ACC112 (cell line): ENCODE data around the gene CD109.
A peak's percentile ranks its signal among the peaks of the same experiment; 100 is the strongest.

ENCODE experiments used
- H2AFZ ChIP-seq: fragments of 200-600 bp; sonication (generic); one replicate; pipeline ENCODE4 v1.6.0; 2017; ENCODE audit warnings: antibody characterized with exemption, low read length; ENCODE audit not compliant: unreplicated experiment
- H3K27ac ChIP-seq: fragments of 200-600 bp; sonication (generic); 2 replicates; pipeline ENCODE4 v1.5.1; 2014; ENCODE audit warnings: low read depth, mild to moderate bottlenecking, antibody characterized with exemption, low read length, moderate library complexity
- H3K27me3 ChIP-seq: fragments of 200-600 bp; sonication (generic); 2 replicates; pipeline ENCODE4 v1.6.1; 2014; ENCODE audit warnings: mild to moderate bottlenecking, antibody characterized with exemption, low read length, moderate library complexity, mixed read lengths; ENCODE audit not compliant: insufficient read depth
- H3K36me3 ChIP-seq: fragments of 200-600 bp; sonication (generic); 2 replicates; pipeline ENCODE4 v1.6.1; 2016; ENCODE audit warnings: mild to moderate bottlenecking, antibody characterized with exemption, low read length, moderate library complexity, mixed read lengths; ENCODE audit not compliant: insufficient read depth
- H3K4me1 ChIP-seq: fragments of 200-600 bp; sonication (generic); one replicate; pipeline ENCODE4 v1.6.1; 2016; ENCODE audit warnings: low read length, mixed read lengths; ENCODE audit not compliant: insufficient read depth, unreplicated experiment, control insufficient read depth
- H3K4me3 ChIP-seq: fragments of 200-600 bp; sonication (generic); 2 replicates; pipeline ENCODE4 v1.5.1; 2014; ENCODE audit warnings: mild to moderate bottlenecking, low read depth, low read length
- H3K79me2 ChIP-seq: fragments of 200-600 bp; sonication (generic); one replicate; pipeline ENCODE4 v1.6.0; 2016; ENCODE audit warnings: low read length; ENCODE audit not compliant: control insufficient read depth, unreplicated experiment, insufficient read depth

The CD109 gene

DNA sequence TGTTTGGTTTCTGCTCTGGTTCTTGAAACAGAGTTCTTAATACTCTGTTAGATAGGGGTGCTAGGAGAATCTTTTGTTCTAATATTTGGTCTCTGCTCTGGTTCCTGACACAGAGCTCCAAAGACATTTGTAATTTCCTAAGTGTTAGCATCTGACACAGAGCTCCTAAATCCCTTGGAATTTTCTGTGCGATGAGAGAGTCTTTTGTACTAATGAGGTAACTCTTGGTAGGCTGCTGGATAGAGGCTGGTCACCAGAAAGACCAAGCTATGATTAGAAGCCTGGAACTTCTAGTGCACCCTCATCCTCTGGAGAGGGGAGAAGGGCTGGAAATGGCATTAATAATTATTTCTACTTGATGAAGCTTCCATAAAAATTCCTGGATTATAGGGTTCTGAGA lies 7.7 kb upstream of the CD109 start:
- no peaks in the 10 kb centered on the region for H3K27me3 ChIP-seq
- H3K27ac ChIP-seq = no peak overlapping the region
- no peaks in the 10 kb centered on the region for H3K36me3 ChIP-seq
- no peak overlapping the region for H3K4me3 ChIP-seq
- H3K79me2 ChIP-seq = no peaks in the 10 kb centered on the region
- H2AFZ ChIP-seq = no peak overlapping the region
- H3K4me1 ChIP-seq = peaks cover 9% of the 10 kb centered on the region

DNA sequence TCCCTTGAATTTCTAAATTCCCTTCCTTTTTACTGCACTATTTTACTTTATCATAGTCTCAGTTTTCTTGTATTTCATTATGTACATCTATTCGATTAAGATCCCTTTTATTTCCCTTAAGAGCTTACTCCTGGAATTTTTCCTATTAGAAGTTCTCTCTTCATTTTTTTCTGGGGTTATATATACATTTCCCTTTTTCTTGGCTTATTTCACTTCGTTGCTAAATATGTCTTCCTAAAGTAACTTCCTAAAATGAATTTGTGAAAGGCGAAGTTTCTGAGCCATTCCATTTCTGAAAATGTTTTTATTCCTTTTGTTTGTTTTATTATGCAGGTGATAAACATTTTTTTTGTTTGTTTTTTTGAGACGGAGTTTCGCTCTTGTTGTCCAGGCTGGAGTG lies 5.9 kb upstream of the CD109 start:
- Histone ChIP-seq H3K4me1 (peaks cover 16% of the 10 kb centered on the region), H3K27ac (no peak overlapping the region), H2AFZ (no peak overlapping the region), H3K36me3 (no peaks in the 10 kb centered on the region), H3K27me3 (no peaks in the 10 kb centered on the region), H3K79me2 (no peaks in the 10 kb centered on the region), H3K4me3 (no peak overlapping the region)

DNA sequence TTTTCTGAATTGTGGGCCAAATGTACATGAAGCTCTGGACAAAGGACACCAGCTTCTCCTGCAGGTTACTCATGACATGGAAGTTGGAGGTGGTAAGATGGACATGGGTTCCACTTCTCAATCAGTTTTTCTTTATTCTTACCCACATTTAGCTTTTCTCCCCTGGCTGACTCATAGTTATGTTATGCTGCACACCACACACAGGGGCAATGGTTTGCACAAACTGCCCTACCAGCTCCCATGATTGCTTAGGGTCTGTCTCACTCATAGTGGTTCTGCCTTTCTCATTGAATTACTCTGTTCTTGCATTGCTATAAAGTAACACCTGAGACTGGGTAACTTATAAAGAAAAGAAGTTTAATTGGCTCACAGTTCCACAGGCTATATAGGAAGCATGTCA lies 4.5 kb upstream of the CD109 start:
- no peak overlapping the region for H3K27ac ChIP-seq
- no peaks in the 10 kb centered on the region for H3K27me3 ChIP-seq
- peaks cover 19% of the 10 kb centered on the region for H3K4me1 ChIP-seq
- no peak overlapping the region for H3K4me3 ChIP-seq
- H2AFZ ChIP-seq = no peak overlapping the region
- H3K36me3 ChIP-seq = no peaks in the 10 kb centered on the region
- peaks cover under 1% of the 10 kb centered on the region for H3K79me2 ChIP-seq

DNA sequence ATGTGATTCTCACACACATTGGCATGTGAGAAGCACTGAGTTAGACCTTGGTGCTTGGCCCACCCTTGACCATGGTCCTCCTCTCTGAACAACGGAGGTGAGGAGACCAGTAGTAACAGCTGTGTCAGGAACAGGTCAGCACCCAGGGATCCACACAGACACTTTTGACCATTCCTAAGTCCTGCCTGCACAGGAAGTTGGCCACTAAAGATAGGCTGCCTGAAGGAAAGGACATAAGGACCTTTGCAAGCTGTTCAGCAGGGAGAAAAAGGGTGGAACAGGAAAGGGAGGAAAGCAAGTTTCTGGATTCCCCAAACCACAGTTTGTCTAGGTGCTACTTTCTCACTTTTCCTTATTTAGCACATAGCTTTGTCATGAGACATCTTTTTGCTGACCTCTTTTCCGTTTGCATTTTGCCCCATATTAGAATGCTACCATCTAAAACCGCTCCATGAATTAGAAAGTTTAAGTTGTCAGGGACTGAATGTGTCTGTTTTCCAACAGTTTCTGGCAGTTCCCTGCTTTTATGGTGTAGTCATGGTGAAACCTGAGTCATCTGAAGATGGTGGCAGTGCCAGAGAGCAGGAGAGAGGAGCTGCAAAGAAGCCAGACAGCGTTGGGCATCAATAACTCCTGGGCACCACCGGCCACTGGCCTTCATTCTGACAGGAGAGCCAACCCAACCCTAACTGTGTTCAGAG lies 1.1 kb upstream of the CD109 start:
- Histone ChIP-seq H3K4me3 (peak overlapping the region; percentile 79), H3K79me2 (peaks cover 20% of the 10 kb centered on the region), H3K4me1 (peaks cover 31% of the 10 kb centered on the region), H3K27me3 (no peaks in the 10 kb centered on the region), H2AFZ (peak overlapping the region; percentile 2), H3K27ac (peak overlapping the region; percentile 87), H3K36me3 (peaks cover 4% of the 10 kb centered on the region; the same call in 1 of the 2 replicates)

DNA sequence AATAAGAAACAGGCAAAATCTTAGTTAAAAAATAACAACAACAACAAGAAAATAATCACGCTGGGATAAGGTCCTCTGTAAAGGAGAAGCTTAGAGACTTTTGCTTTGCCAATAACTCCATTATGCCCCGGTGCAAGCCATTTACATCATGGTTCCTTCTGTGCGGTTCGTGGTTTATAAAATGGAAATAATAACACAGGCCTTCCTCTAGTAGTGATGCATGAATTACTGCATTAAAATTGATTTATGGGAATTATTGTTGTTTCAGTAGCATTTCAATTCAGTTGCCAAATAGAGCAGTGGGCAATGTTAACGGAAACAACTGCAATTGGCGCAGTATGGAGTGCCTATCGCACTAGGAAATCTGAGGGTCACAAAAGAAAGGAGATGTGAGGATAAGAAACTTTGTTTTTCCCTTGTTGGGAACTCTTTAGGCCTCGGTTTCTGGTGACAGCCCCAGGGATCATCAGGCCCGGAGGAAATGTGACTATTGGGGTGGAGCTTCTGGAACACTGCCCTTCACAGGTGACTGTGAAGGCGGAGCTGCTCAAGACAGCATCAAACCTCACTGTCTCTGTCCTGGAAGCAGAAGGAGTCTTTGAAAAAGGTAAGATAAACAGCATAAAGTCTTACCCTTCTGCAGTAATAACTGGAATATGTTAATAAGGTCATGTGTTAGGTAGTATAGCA lies 1.1 kb downstream of the CD109 start:
- H3K27me3 ChIP-seq = no peaks in the 10 kb centered on the region
- peak overlapping the region; percentile 62 for H2AFZ ChIP-seq
- peaks cover 8% of the 10 kb centered on the region for H3K36me3 ChIP-seq
- peaks cover 22% of the 10 kb centered on the region for H3K4me1 ChIP-seq
- H3K27ac ChIP-seq = peak overlapping the region; percentile 87
- H3K79me2 ChIP-seq = peaks cover 20% of the 10 kb centered on the region
- H3K4me3 ChIP-seq = peak overlapping the region; percentile 79

DNA sequence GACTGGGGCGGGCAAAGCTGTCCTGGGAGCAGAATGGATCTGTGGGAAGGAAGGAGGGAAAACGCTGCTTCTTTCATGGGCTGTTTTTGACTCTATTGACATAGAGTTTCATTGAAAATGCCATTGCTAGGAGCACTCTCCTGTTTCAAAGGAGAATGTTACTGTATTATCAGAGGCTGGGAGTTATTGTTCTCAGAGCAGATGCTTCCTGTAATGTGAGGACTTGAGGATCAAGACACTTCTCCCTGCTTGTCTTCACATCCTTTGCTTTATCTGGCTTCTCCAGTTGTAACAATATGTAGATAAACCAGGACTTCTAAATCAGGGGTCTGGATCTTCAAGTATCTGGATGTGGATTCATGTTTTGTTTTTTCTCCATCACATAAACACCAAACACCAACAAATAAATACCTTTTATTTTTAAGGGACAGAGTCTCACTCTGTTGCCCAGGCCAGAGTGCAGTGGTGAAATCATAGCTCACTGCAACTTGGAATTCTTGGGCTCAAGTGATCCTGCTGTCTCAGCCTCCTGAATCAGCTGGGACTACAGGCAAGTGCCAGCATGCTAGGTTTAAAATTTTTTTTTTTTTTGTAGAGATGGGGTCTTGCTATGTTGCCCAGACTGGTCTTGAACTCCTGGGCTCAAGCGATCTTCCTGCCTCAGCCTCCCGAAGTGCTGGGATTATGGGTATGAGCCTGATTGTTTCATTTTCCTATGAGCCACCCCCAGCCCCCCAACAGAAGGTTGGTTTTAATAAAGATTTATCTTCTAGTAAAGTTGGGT lies 3.9 kb downstream of the CD109 start:
- Histone ChIP-seq H3K27ac (no peak overlapping the region), H2AFZ (no peak overlapping the region), H3K4me1 (peaks cover 41% of the 10 kb centered on the region), H3K4me3 (no peak overlapping the region), H3K27me3 (no peaks in the 10 kb centered on the region), H3K36me3 (peaks cover 12% of the 10 kb centered on the region), H3K79me2 (peaks cover 20% of the 10 kb centered on the region)

DNA sequence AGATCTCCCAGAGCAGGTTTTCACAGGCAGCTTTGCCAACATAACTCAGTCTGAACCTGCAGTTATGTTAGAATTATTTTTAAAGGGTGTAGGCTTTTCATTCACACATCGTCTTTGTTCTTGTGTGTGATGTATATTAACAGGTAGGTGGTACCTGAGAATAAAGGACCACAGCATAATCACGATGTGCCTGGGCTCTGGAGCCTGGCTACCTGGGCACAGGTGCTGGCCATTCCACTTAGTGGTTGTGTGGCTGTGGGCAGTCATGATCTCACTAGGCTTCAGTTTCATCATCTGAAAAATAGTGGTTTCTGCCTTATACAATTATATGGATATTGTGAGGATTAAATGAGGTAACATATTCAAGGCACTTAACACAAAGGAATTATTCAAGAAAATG lies 6.4 kb downstream of the CD109 start:
- H3K36me3 ChIP-seq = peaks cover 19% of the 10 kb centered on the region
- peaks cover 39% of the 10 kb centered on the region for H3K4me1 ChIP-seq
- H3K27me3 ChIP-seq = no peaks in the 10 kb centered on the region
- peak overlapping the region; percentile 94 for H3K27ac ChIP-seq
- H2AFZ ChIP-seq = no peak overlapping the region
- no peak overlapping the region for H3K4me3 ChIP-seq
- H3K79me2 ChIP-seq = peaks cover 13% of the 10 kb centered on the region

DNA sequence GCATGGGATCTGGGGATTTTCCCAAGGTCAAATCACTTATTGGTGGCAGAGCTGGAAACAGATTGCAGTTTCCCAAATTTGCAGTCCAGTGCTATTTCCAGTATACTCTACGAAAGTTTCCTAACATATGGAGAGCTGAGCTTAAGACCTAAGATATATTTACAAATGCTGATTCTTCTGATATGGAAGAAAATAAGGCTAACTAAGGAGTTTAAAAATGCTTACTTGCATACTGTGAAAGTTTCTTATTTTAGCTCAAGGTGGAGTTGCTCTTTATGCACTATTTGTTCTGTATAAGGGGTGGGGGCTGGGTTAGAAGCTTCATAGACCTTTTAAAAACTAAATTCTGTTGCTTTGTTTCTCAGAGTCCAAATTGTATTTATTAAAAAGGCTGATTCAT lies 7.5 kb downstream of the CD109 start:
- peaks cover 6% of the 10 kb centered on the region for H3K79me2 ChIP-seq
- H3K4me3 ChIP-seq = no peak overlapping the region
- peaks cover 17% of the 10 kb centered on the region for H3K36me3 ChIP-seq
- H2AFZ ChIP-seq = no peak overlapping the region
- no peaks in the 10 kb centered on the region for H3K27me3 ChIP-seq
- H3K4me1 ChIP-seq = peaks cover 33% of the 10 kb centered on the region
- H3K27ac ChIP-seq = peak overlapping the region; percentile 94

DNA sequence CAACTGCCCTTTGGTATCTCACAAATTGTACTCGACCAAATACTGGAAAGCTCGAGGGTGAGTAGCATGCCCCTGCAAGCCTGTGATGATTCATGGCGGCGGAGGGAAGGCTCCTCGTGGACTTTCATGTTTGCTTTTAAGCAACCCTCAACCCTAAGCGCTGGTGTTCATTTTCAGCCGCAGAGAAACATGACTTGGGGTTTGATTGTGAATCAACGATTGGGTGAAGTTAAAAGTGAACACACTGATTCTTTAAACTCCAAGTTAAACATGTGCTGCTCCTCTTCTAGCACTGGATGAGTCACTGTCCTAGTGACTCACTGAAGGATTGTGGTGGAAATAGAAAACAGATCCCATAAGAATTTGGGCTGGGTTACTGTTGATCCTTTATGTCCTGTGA lies 8.3 kb downstream of the CD109 start:
- H3K4me3 ChIP-seq = peak overlapping the region; percentile 41
- H2AFZ ChIP-seq = no peak overlapping the region
- H3K27ac ChIP-seq = peak overlapping the region; percentile 94
- peaks cover 3% of the 10 kb centered on the region for H3K79me2 ChIP-seq
- H3K4me1 ChIP-seq = peaks cover 33% of the 10 kb centered on the region
- H3K36me3 ChIP-seq = peaks cover 17% of the 10 kb centered on the region
- no peaks in the 10 kb centered on the region for H3K27me3 ChIP-seq

DNA sequence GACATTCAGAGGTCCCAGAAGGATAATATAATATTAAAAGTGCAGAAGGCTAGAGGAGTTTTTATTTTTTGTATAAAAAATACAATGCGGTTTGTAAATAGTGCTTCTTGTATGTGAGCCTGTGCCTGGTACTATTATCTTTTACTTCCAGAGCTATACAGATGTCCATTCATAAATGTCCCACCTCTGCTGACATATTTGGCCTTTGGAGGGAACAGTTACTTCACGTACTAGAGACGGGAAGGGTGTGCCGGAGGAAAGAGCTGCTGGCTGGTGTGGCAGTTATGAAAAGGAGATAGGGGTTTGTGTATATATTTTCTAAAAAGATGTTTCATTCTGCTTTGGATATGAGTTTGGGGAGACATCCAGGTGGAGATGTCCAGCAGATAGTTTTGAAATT lies 8.8 kb downstream of the CD109 start:
- Histone ChIP-seq H3K4me3 (peak overlapping the region; percentile 3; the same call in 1 of the 2 replicates), H3K27ac (peak overlapping the region; percentile 94), H3K27me3 (no peaks in the 10 kb centered on the region), H3K36me3 (peaks cover 17% of the 10 kb centered on the region), H3K79me2 (peaks cover 3% of the 10 kb centered on the region), H3K4me1 (peaks cover 33% of the 10 kb centered on the region), H2AFZ (no peak overlapping the region)
